SK-N-SH (cell line): ENCODE data around the gene MACROD2.

Experiments
- CTCF ChIP-seq: fragments of 200-600 bp; sonication (generic); IDR thresholded peaks from 2 replicates; pipeline ENCODE4 v1.6.1; 2017; ENCODE audit warnings: antibody characterized with exemption, mild to moderate bottlenecking, moderate library complexity
- FOXJ3 ChIP-seq: sonication (generic); formaldehyde crosslinking; IDR thresholded peaks from 2 replicates; pipeline ENCODE4 v1.5.1; 2020; ENCODE audit warnings: mild to moderate bottlenecking, missing genetic modification reagents
- GABPA ChIP-seq: IDR thresholded peaks from 2 replicates; pipeline ENCODE4 v1.4.0; 2012; ENCODE audit warnings: low read depth, mild to moderate bottlenecking
- YY1 ChIP-seq: IDR thresholded peaks from 2 replicates; pipeline ENCODE4 v1.4.0; 2012; ENCODE audit warnings: low read depth, mild to moderate bottlenecking

- TF ChIP-seq CTCF (no peak), FOXJ3 (CRISPR knock-in tag) (no peak), GABPA (no peak), YY1 (no peak)
Observed at GRCh38 chr20:14950633-14951032, 955.3 kb downstream of the MACROD2 start.
